CD4-positive, alpha-beta T cell (primary cell): Measurements from ENCODE around the gene SESN1. TPM values are rescaled to one million over a fixed set of nuclear protein-coding genes. Genes with fewer than 3 reads are reported as not detected.

Experiments
- ATAC-seq: fragments of 200-7000 bp; cut with Tn5 transposase; one replicate; pipeline ENCODE4 v1.10.0; 2022; ENCODE audit warnings: mild to moderate bottlenecking; ENCODE audit not compliant: poor library complexity
- CTCF ChIA-PET: fragments of 350-600 bp; sonication (Branson Sonifier 250); formaldehyde crosslinking; loops from one replicate; lab custom pipeline; 2021; ENCODE audit warnings: antibody characterized with exemption, inconsistent platforms; lab: Charles Lee
- POLR2A ChIA-PET: fragments of 350-600 bp; sonication (Branson Sonifier 250); formaldehyde crosslinking; loops from one replicate; lab custom pipeline; 2021; ENCODE audit warnings: antibody characterized with exemption, inconsistent platforms; lab: Charles Lee
- DNase-seq, 14 experiments: peaks; one replicate each; pipeline ENCODE4 v3.0.0-alpha.2; 2013 to 2020; ENCODE audit warnings: mixed read lengths in 2 of 14
- H3K27ac ChIP-seq, 2 donors: one replicate each; pipeline versions ENCODE4 v1.5.1 to v1.7.0; 2013; ENCODE audit warnings: low read length in 2 of 2, low read depth in 1 of 2, mild to moderate bottlenecking in 1 of 2
- H3K27me3 ChIP-seq, 2 experiments: 1 replicate in 1 of 2; 2 replicates in 1 of 2; pipeline versions ENCODE4 v1.6.1 to v1.7.0; 2013; ENCODE audit warnings: low read length in 2 of 2, control low read depth in 1 of 2, mild to moderate bottlenecking in 1 of 2, moderate library complexity in 1 of 2; ENCODE audit not compliant: insufficient read depth in 2 of 2, control insufficient read depth in 1 of 2
- H3K36me3 ChIP-seq: one replicate; pipeline ENCODE4 v1.6.1; 2013; ENCODE audit warnings: low read length, control low read depth; ENCODE audit not compliant: insufficient read depth
- H3K4me1 ChIP-seq: one replicate; pipeline ENCODE4 v1.6.1; 2013; ENCODE audit warnings: low read length, control low read depth; ENCODE audit not compliant: insufficient read depth
- H3K4me3 ChIP-seq: one replicate; pipeline ENCODE4 v1.5.1; 2013; ENCODE audit warnings: mild to moderate bottlenecking, low read length, moderate library complexity
- H3K9me3 ChIP-seq, 2 experiments: 1 replicate in 1 of 2; 2 replicates in 1 of 2; pipeline versions ENCODE4 v1.6.1 to v1.7.0; 2013; ENCODE audit warnings: low read length in 2 of 2, mild to moderate bottlenecking in 2 of 2, control low read depth in 1 of 2, moderate library complexity in 1 of 2; ENCODE audit not compliant: control insufficient read depth in 1 of 2, insufficient read depth in 1 of 2
- H3K27ac Mint-ChIP-seq: one replicate; pipeline ENCODE4 v1.8.0; 2020; ENCODE audit warnings: mixed read lengths
- H3K27me3 Mint-ChIP-seq: one replicate; pipeline ENCODE4 v1.8.0; 2021; ENCODE audit warnings: mixed read lengths
- H3K36me3 Mint-ChIP-seq: one replicate; pipeline ENCODE4 v1.8.0; 2021; ENCODE audit warnings: low read depth, mixed read lengths
- H3K4me1 Mint-ChIP-seq: one replicate; pipeline ENCODE4 v1.8.0; 2021; ENCODE audit warnings: low read depth, mixed read lengths
- H3K4me3 Mint-ChIP-seq: one replicate; pipeline ENCODE4 v1.8.0; 2020; ENCODE audit warnings: mild to moderate bottlenecking, mixed read lengths
- H3K9me3 Mint-ChIP-seq: one replicate; pipeline ENCODE4 v1.8.0; 2020; ENCODE audit warnings: mixed read lengths
- intact Hi-C, 2 experiments: fragments of 100-400 bp; cut with DNase I in 1 of 2; cut with micrococcal nuclease in 1 of 2; formaldehyde crosslinking; loops; one replicate each; pipeline versions ENCODE4 v1.15.1 to v1.9.0; 2023 to 2025; cut with DNase I, micrococcal nuclease
- total RNA-seq, 174 experiments: library from RNA in 2 of 174; stranded (reverse) in 2 of 174; gene quantifications; one replicate each; pipeline ENCODE4 v1.2.3 and lab custom pipeline; 2021 to 2026
- TF ChIP-seq, protein P1 (sequence below): fragments of 200-600 bp; IDR thresholded peaks from one replicate; pipeline ENCODE4 v1.8.0; 2022; ENCODE audit warnings: antibody characterized with exemption, mild to moderate bottlenecking

The SESN1 gene
- total RNA-seq, 2 experiments from 2014 or later: 95.9 to 98.3 TPM

DNA sequence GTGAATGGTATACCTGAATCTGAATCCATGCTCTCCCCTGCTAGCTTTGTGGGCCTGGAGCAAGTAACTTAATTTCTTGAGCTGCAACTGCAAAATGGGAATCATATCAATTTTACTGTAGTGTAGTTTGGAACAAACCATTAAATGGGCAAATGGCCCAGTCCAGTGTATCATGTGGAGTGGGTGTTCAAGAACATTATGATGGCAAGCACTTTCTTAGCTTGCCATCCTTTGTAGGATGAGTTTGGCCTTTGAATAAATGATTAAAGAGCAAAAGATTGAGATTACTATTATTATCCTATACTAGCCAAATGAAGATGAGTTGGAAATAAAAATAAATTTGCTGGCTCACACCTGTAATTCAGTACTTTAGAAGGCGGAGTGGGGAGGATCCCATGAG is 120.4 kb downstream of the SESN1 start:
- Mint-ChIP-seq H3K9me3 (peaks cover 6% of the 10 kb centered on the region), H3K27me3 (no peaks in the 10 kb centered on the region), H3K4me1 (no peaks in the 10 kb centered on the region), H3K36me3 (peaks cover 35% of the 10 kb centered on the region), H3K27ac (no peak overlapping the region), H3K4me3 (no peak overlapping the region)
- Histone ChIP-seq H3K9me3 (no peaks in the 10 kb centered on the region), H3K27me3 (no peaks in the 10 kb centered on the region), H3K36me3 (no peaks in the 10 kb centered on the region), H3K4me1 (peaks cover 2% of the 10 kb centered on the region), H3K27ac (no peak overlapping the region), H3K4me3 (no peak overlapping the region)
- ATAC-seq: no peak
- TF ChIP-seq, protein P1, sequence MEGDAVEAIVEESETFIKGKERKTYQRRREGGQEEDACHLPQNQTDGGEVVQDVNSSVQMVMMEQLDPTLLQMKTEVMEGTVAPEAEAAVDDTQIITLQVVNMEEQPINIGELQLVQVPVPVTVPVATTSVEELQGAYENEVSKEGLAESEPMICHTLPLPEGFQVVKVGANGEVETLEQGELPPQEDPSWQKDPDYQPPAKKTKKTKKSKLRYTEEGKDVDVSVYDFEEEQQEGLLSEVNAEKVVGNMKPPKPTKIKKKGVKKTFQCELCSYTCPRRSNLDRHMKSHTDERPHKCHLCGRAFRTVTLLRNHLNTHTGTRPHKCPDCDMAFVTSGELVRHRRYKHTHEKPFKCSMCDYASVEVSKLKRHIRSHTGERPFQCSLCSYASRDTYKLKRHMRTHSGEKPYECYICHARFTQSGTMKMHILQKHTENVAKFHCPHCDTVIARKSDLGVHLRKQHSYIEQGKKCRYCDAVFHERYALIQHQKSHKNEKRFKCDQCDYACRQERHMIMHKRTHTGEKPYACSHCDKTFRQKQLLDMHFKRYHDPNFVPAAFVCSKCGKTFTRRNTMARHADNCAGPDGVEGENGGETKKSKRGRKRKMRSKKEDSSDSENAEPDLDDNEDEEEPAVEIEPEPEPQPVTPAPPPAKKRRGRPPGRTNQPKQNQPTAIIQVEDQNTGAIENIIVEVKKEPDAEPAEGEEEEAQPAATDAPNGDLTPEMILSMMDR: no peak
- ChIA-PET CTCF (no interaction called here), POLR2A (no interaction called here)
- no peak for DNase-seq
- intact Hi-C loops: no loop called here

DNA sequence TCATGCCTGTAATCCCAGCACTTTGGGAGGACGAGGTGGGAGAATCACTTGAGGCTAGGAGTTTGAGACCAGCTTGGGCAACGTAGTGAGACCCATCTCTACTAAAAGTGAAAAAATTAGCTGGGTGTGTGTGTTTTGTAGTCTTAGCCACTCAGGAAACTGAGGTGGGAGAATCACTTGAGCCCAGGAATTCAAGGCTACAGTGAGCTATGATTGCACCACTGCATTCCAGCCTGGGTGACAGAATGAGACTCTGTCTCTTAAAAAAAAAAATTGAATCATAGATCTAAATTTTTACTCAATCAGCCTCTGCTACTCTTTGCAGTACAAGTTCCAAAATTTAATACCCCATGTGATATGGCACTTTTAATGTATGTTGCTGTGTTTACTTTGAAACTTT is 124.9 kb downstream of the SESN1 start:
- Mint-ChIP-seq H3K27ac (no peak overlapping the region), H3K4me3 (no peak overlapping the region), H3K36me3 (peaks cover 10% of the 10 kb centered on the region), H3K27me3 (no peaks in the 10 kb centered on the region), H3K9me3 (no peaks in the 10 kb centered on the region), H3K4me1 (no peaks in the 10 kb centered on the region)
- H3K27ac ChIP-seq: no peak overlapping the region
- intact Hi-C loops: no loop called here
- no peaks in the 10 kb centered on the region for H3K36me3 ChIP-seq
- CTCF ChIA-PET: interaction anchor here (0.9 kb wide), 1 partner anchor 60 kb away, joined by 3 read pairs; no protein-coding TSS in a partner anchor
- H3K4me1 ChIP-seq: peaks cover 12% of the 10 kb centered on the region
- no peak for DNase-seq
- ATAC-seq: no peak
- POLR2A ChIA-PET: interaction anchor here (0.6 kb wide), 1 partner anchor 18 kb away, joined by 3 read pairs; no protein-coding TSS in a partner anchor
- no peaks in the 10 kb centered on the region for H3K9me3 ChIP-seq
- TF ChIP-seq, protein P1: no peak
- H3K27me3 ChIP-seq: no peaks in the 10 kb centered on the region
- H3K4me3 ChIP-seq: no peak overlapping the region

DNA sequence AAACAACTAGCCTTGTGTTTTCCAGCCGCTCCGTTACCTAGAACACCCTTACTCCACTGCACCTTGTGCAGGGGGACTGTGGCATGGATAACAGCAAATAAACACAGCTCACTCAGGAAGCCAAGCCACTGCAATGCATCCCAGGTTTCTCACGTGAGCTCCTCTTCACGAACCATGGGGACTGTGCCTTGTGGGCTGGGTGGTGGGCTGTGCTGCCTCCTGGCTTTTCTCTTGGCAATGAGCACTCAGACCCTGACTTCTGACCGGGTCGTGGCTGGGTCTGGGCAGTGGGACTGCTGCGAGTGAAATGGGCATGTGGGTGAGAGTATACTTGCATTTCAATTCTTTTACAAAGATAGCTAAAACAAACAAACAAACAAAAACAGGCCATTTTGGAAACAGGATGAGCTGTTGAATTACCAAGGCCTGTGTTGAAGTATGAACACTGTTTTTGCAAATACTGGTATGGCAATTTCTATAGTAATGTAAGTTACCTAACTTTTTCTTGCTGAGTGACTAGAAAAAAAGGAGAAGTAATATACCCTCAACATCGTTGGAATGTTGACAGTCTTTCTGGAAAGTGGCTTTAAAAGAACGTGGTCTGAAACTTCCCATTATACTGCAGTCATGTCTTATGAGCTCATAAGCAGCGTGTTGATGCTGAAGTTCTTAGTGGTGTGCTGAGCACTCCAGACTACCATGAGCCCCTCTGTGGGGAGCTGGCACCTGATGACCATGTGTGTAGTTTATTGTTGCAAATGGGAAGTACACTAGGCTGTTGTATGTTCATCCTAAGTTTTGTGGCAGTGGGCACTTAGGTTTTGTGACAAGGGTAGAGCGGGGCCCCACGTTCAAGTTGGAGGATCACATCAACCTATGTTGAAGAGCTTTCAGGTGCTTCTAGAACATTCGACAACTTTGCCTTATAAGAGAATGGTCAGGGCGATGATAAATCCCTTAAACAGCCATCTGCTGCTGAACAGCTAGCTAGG is 126.0 kb downstream of the SESN1 start:
- no peaks in the 10 kb centered on the region for H3K4me1 Mint-ChIP-seq
- Histone ChIP-seq H3K4me1 (peaks cover 12% of the 10 kb centered on the region), H3K27ac (no peak overlapping the region), H3K9me3 (no peaks in the 10 kb centered on the region), H3K4me3 (no peak overlapping the region), H3K27me3 (no peaks in the 10 kb centered on the region), H3K36me3 (no peaks in the 10 kb centered on the region)
- no peaks in the 10 kb centered on the region for H3K9me3 Mint-ChIP-seq
- DNase-seq (no peak), ATAC-seq (no peak)
- CTCF ChIA-PET: no interaction called here
- H3K36me3 Mint-ChIP-seq: peaks cover 4% of the 10 kb centered on the region
- POLR2A ChIA-PET: no interaction called here
- H3K27me3 Mint-ChIP-seq: no peaks in the 10 kb centered on the region
- no peak overlapping the region for H3K27ac Mint-ChIP-seq
- TF ChIP-seq, protein P1: no peak
- no peak overlapping the region for H3K4me3 Mint-ChIP-seq
- intact Hi-C loops: no loop called here
